Karpas-422 (cell line): ENCODE results near the gene GSTM5. TPM values are rescaled to one million over a fixed set of nuclear protein-coding genes. Genes with fewer than 3 reads are reported as not detected.
"Not testable (repeated sequence)": the region's sequence is repeated elsewhere in the genome, so short reads cannot be mapped to it uniquely, and the experiment has no call there.

ENCODE experiments used
- DNase-seq: peaks from one replicate; pipeline ENCODE4 v3.0.0-alpha.2; 2015
- H2AFZ ChIP-seq: fragments of 200-600 bp; sonication (generic); 2 replicates; pipeline ENCODE4 v1.6.1; 2014; ENCODE audit warnings: antibody characterized with exemption, low read length, mixed read lengths
- H3K27ac ChIP-seq: fragments of 200-600 bp; sonication (generic); 2 replicates; pipeline ENCODE4 v1.5.1; 2014; ENCODE audit warnings: mild to moderate bottlenecking, low read length, moderate library complexity
- H3K27me3 ChIP-seq: fragments of 200-600 bp; sonication (generic); 2 replicates; pipeline ENCODE4 v1.6.1; 2014; ENCODE audit warnings: low read length, mixed read lengths
- H3K36me3 ChIP-seq: fragments of 200-600 bp; sonication (generic); 2 replicates; pipeline ENCODE4 v1.6.1; 2014; ENCODE audit warnings: low read length, mixed read lengths; ENCODE audit not compliant: insufficient read depth
- H3K4me1 ChIP-seq: fragments of 200-600 bp; sonication (generic); 2 replicates; pipeline ENCODE4 v1.6.1; 2014; ENCODE audit warnings: mild to moderate bottlenecking, low read length, mixed read lengths
- H3K4me2 ChIP-seq: fragments of 200-600 bp; sonication (generic); 2 replicates; pipeline ENCODE4 v1.6.1; 2014; ENCODE audit warnings: low read length, low read depth, mild to moderate bottlenecking; ENCODE audit not compliant: poor library complexity, severe bottlenecking
- H3K4me3 ChIP-seq: fragments of 200-600 bp; sonication (generic); 2 replicates; pipeline ENCODE4 v1.5.1; 2014; ENCODE audit warnings: mild to moderate bottlenecking, antibody characterized with exemption, low read length, mixed read lengths
- H3K79me2 ChIP-seq: fragments of 200-600 bp; sonication (generic); 2 replicates; pipeline ENCODE4 v1.6.1; 2014; ENCODE audit warnings: mild to moderate bottlenecking, low read length, mixed read lengths
- H3K9ac ChIP-seq: fragments of 200-600 bp; sonication (generic); 2 replicates; pipeline ENCODE4 v1.6.0; 2014; ENCODE audit warnings: low read length
- H3K9me2 ChIP-seq: fragments of 200-600 bp; sonication (generic), shearing (Covaris generic); replicated peaks from 2 replicates; pipeline ENCODE4 v1.6.0; 2014; ENCODE audit warnings: mild to moderate bottlenecking, low read length, moderate library complexity; ENCODE audit not compliant: insufficient read depth
- H3K9me3 ChIP-seq: fragments of 300-700, 200-600 bp; sonication (generic); 2 replicates; pipeline ENCODE4 v1.6.1; 2014; ENCODE audit warnings: low read length, mixed read lengths
- H4K20me1 ChIP-seq: fragments of 200-600 bp; sonication (generic); 2 replicates; pipeline ENCODE4 v1.6.1; 2014; ENCODE audit warnings: mild to moderate bottlenecking, antibody characterized with exemption, low read length, low read depth; ENCODE audit not compliant: insufficient read depth
- total RNA-seq: library from RNA; depleted of rRNA; stranded (reverse); fragments of >200 nt; shearing (Covaris generic); gene quantifications from 2 replicates; pipeline ENCODE4 v1.2.3, GENCODE V29; 2014; ENCODE audit warnings: low replicate concordance; rRNA removed

Gene GSTM5
- not detected in 2 replicates for total RNA-seq

- DNase-seq, H3K79me2 ChIP-seq, H3K9ac ChIP-seq: not testable (repeated sequence)
Observed at GRCh38 chr1:109711593-109712320, at the start of gene GSTM5. Gene GSTM5, plus strand, starts transcription at chr1:109712251. Its CDS starts 62 bp downstream, at chr1:109712313.

GRCh38 chr1:109664671-109665070, 47.4 kb upstream of the GSTM5 start:
- no peak for DNase-seq
- Histone ChIP-seq H3K4me2 (no peak overlapping the region), H3K9me2 (no peaks in the 10 kb centered on the region), H3K27ac (no peak overlapping the region), H3K4me1 (peaks cover 36% of the 10 kb centered on the region), H3K79me2 (no peaks in the 10 kb centered on the region), H3K4me3 (no peak overlapping the region), H3K9ac (no peak overlapping the region), H3K36me3 (no peaks in the 10 kb centered on the region), H3K27me3 (no peaks in the 10 kb centered on the region), H2AFZ (no peak overlapping the region), H4K20me1 (no peaks in the 10 kb centered on the region), H3K9me3 (no peaks in the 10 kb centered on the region)

More at GRCh38 chr1:109711593-109712320, at the start of gene GSTM5:
- H3K27me3 ChIP-seq, H3K9me2 ChIP-seq, H4K20me1 ChIP-seq, H3K4me1 ChIP-seq, H3K9me3 ChIP-seq, H3K4me3 ChIP-seq, H3K4me2 ChIP-seq, H2AFZ ChIP-seq, H3K27ac ChIP-seq, H3K36me3 ChIP-seq: not testable (repeated sequence)

- H3K9me3 ChIP-seq = no peaks in the 10 kb centered on the region
- H3K4me2 ChIP-seq = peak within 1 kb of the TSS; percentile 50
- H3K79me2 ChIP-seq = no peaks in the 10 kb centered on the region
- no peaks in the 10 kb centered on the region for H4K20me1 ChIP-seq
- no peaks in the 10 kb centered on the region for H3K36me3 ChIP-seq
- H3K9ac ChIP-seq = peak within 1 kb of the TSS; percentile 50
- peak within 1 kb of the TSS; percentile 51; the same call in 1 of the 2 replicates for H3K4me3 ChIP-seq
- peaks cover 27% of the 10 kb centered on the region for H3K4me1 ChIP-seq
- no peak within 1 kb of the TSS for H3K27ac ChIP-seq
- no peaks in the 10 kb centered on the region for H3K9me2 ChIP-seq
- no peaks in the 10 kb centered on the region for H3K27me3 ChIP-seq
- H2AFZ ChIP-seq = peak within 1 kb of the TSS; percentile 7; the same call in 1 of the 2 replicates
- peak; percentile 86 for DNase-seq
Observed at GRCh38 chr1:109667452-109668122, 44.5 kb upstream of the GSTM5 start, which contains the start of gene GSTM2. Gene GSTM2, plus strand, starts transcription at chr1:109668057. Its CDS starts 59 bp downstream, at chr1:109668116.

GRCh38 chr1:109668123-109668775, 43.8 kb upstream of the GSTM5 start:
- Histone ChIP-seq H3K79me2 (no peaks in the 10 kb centered on the region), H3K9me3 (no peaks in the 10 kb centered on the region), H3K27me3 (no peaks in the 10 kb centered on the region), H2AFZ (peak overlapping the region; percentile 7; the same call in 1 of the 2 replicates), H3K27ac (no peak overlapping the region), H3K9ac (peak overlapping the region; percentile 50), H3K9me2 (no peaks in the 10 kb centered on the region), H3K4me3 (peak overlapping the region; percentile 51; the same call in 1 of the 2 replicates), H4K20me1 (no peaks in the 10 kb centered on the region), H3K4me2 (peak overlapping the region; percentile 50), H3K4me1 (peaks cover 27% of the 10 kb centered on the region), H3K36me3 (no peaks in the 10 kb centered on the region)
- no peak for DNase-seq

- DNase-seq = no peak
Observed at GRCh38 chr1:109669246-109669948, 42.7 kb upstream of the GSTM5 start.

GRCh38 chr1:109669949-109670302, 42.1 kb upstream of the GSTM5 start:
- DNase-seq, H3K4me3 ChIP-seq, H3K27me3 ChIP-seq, H3K9me3 ChIP-seq, H2AFZ ChIP-seq, H3K4me2 ChIP-seq, H3K79me2 ChIP-seq, H4K20me1 ChIP-seq, H3K9me2 ChIP-seq, H3K27ac ChIP-seq, H3K9ac ChIP-seq, H3K36me3 ChIP-seq: not testable (repeated sequence)
- peaks cover 13% of the 10 kb centered on the region for H3K4me1 ChIP-seq

More at GRCh38 chr1:109669246-109669948, 42.7 kb upstream of the GSTM5 start:
- no peak overlapping the region for H3K4me2 ChIP-seq
- no peaks in the 10 kb centered on the region for H3K36me3 ChIP-seq
- H2AFZ ChIP-seq = no peak overlapping the region
- no peaks in the 10 kb centered on the region for H3K9me3 ChIP-seq
- H3K4me3 ChIP-seq = no peak overlapping the region
- H3K79me2 ChIP-seq = no peaks in the 10 kb centered on the region
- H3K27ac ChIP-seq = no peak overlapping the region
- H4K20me1 ChIP-seq = no peaks in the 10 kb centered on the region
- no peak overlapping the region for H3K9ac ChIP-seq
- H3K9me2 ChIP-seq = no peaks in the 10 kb centered on the region
- H3K4me1 ChIP-seq = peaks cover 18% of the 10 kb centered on the region
- no peaks in the 10 kb centered on the region for H3K27me3 ChIP-seq

GRCh38 chr1:109671067-109671466, 41.0 kb upstream of the GSTM5 start:
- Histone ChIP-seq H3K9ac (no peak overlapping the region), H3K27me3 (no peaks in the 10 kb centered on the region), H3K4me3 (no peak overlapping the region), H3K36me3 (no peaks in the 10 kb centered on the region), H3K79me2 (no peaks in the 10 kb centered on the region), H4K20me1 (no peaks in the 10 kb centered on the region), H3K4me1 (peaks cover 13% of the 10 kb centered on the region), H2AFZ (no peak overlapping the region), H3K9me3 (no peaks in the 10 kb centered on the region), H3K9me2 (no peaks in the 10 kb centered on the region), H3K4me2 (no peak overlapping the region), H3K27ac (no peak overlapping the region)
- no peak for DNase-seq
